Transverse colon (tissue), 4 donors: ENCODE data around the gene ZNRF3. TPM values are rescaled to one million over a fixed set of nuclear protein-coding genes. Genes with fewer than 3 reads are reported as not detected.

Experiments used
- DNase-seq: peaks from one replicate; pipeline ENCODE4 v3.0.0-alpha.2; 2019
- H3K27ac ChIP-seq, 4 donors: fragments of 200-600 bp; sonication (generic); 2 replicates each; pipeline ENCODE4 v1.5.1; 2016 to 2018; ENCODE audit warnings: inconsistent platforms in 4 of 4
- H3K27me3 ChIP-seq: fragments of 200-600 bp; sonication (generic); 2 replicates; pipeline ENCODE4 v1.5.1; 2017; ENCODE audit warnings: inconsistent platforms
- H3K36me3 ChIP-seq, 4 donors: fragments of 200-600 bp; sonication (generic); 2 replicates each; pipeline ENCODE4 v1.5.1; 2017 to 2019; ENCODE audit warnings: inconsistent platforms in 4 of 4
- H3K4me1 ChIP-seq, 4 donors: fragments of 200-600 bp; sonication (generic); 2 replicates each; pipeline ENCODE4 v1.5.1; 2017 to 2020; ENCODE audit warnings: inconsistent platforms in 4 of 4
- H3K4me3 ChIP-seq, 4 donors: fragments of 200-600 bp; sonication (generic); 1 replicate in 1 of 4; 2 replicates in 3 of 4; pipeline versions ENCODE4 v1.5.1 to v1.6.1; 2017 to 2019; ENCODE audit warnings: inconsistent platforms in 4 of 4
- H3K9me3 ChIP-seq, 2 donors: fragments of 200-600 bp; sonication (generic); 2 replicates each; pipeline ENCODE4 v1.5.1; 2017 to 2019; ENCODE audit warnings: inconsistent platforms in 2 of 2
- CTCF ChIP-seq, 5 experiments: fragments of 200-600 bp in 3 of 5; fragments of 450-650 bp in 2 of 5; sonication (generic) in 3 of 5; IDR thresholded peaks; 1 replicate in 2 of 5; 2 replicates in 3 of 5; pipeline ENCODE4 v1.5.1; 2016 to 2017; ENCODE audit warnings: antibody characterized with exemption in 5 of 5, inconsistent platforms in 3 of 5, mild to moderate bottlenecking in 2 of 5, moderate library complexity in 1 of 5
- EP300 ChIP-seq: sonication (generic); formaldehyde crosslinking; IDR thresholded peaks from one replicate; pipeline ENCODE4 v1.6.1; 2017; ENCODE audit warnings: antibody characterized with exemption, low read depth
- POLR2A ChIP-seq: fragments of 450-650 bp; IDR thresholded peaks from one replicate; pipeline ENCODE4 v1.6.1; 2016; ENCODE audit warnings: antibody characterized with exemption, mild to moderate bottlenecking, moderate library complexity
- POLR2AphosphoS5 ChIP-seq, 3 donors: sonication (generic); formaldehyde crosslinking; IDR thresholded peaks; one replicate each; pipeline ENCODE4 v1.6.1; 2016; ENCODE audit warnings: antibody characterized with exemption in 3 of 3
- WGBS, 2 donors: methylation state at CpG; one replicate each; pipeline ENCODE4 v1.1.5; 2018; ENCODE audit warnings: low coverage in 1 of 2; 5-methylcytosine and 5-hydroxymethylcytosine counted together
- in situ Hi-C, 4 donors: fragments of 200-750 bp; cut with MboI; loops; one replicate each; pipeline versions ENCODE4 v1.15.0 to v1.15.1; 2017; ENCODE audit warnings: low sequenced_read_pairs in 3 of 4, low pct_ligation_motif_present in 1 of 4, low pct_unique_long_range_greater_than_20kb in 1 of 4
- intact Hi-C: fragments of 100-400 bp; cut with DNase I; formaldehyde crosslinking; loops from one replicate; pipeline ENCODE4 v1.15.1; 2023; ENCODE audit warnings: low total_unique reads
- total RNA-seq, 4 donors: library from RNA; depleted of rRNA; stranded (reverse); fragments of >200 nt; gene quantifications; one replicate each; pipeline ENCODE4 v1.1.0, GENCODE V29; 2016

ZNRF3 gene
- total RNA-seq, 4 donors from 2014 or later: 4.5 to 10.7 (median 8.3) TPM

GRCh38 chr22:28869736-28870135 is 13.6 kb upstream of the ZNRF3 start:
- Histone ChIP-seq H3K27me3 (no peaks in the 10 kb centered on the region), H3K36me3 (no peaks in the 10 kb centered on the region), H3K4me3 (no peak overlapping the region), H3K27ac (no peak overlapping the region), H3K4me1 (peaks cover 0 to 8% (median 4%) of the 10 kb centered on the region in 4 donors), H3K9me3 (no peaks in the 10 kb centered on the region)
- intact Hi-C loops: no loop called here
- in situ Hi-C loops: loop anchor here in 2 of 4 donors (25.0 kb wide), 2 partner anchors 293 to 368 kb away; no protein-coding TSS in a partner anchor
- WGBS, 2 donors: 91 to 94% methylated on average over 2 of the region's 2 CpGs
- DNase-seq: no peak
- TF ChIP-seq EP300: no peak

- no peak overlapping the region for H3K27ac ChIP-seq
- DNase-seq: no peak
- WGBS, 2 donors: 88 to 100% methylated on average over 3 of the region's 3 CpGs
- TF ChIP-seq POLR2A (no peak), EP300 (no peak), POLR2AphosphoS5 (IDR thresholded peaks at IDR 0.05) (no peak), CTCF (IDR thresholded peaks at IDR 0.05) (no peak)
- H3K4me3 ChIP-seq: no peak overlapping the region
- no peaks in the 10 kb centered on the region for H3K9me3 ChIP-seq
- no peaks in the 10 kb centered on the region for H3K36me3 ChIP-seq
- H3K4me1 ChIP-seq: no peaks in the 10 kb centered on the region
- H3K27me3 ChIP-seq: no peaks in the 10 kb centered on the region
- in situ Hi-C loops: loop anchor here in 2 of 4 donors (25.0 kb wide), 2 partner anchors 289 to 364 kb away; no protein-coding TSS in a partner anchor
- intact Hi-C loops: no loop called here
These were observed 10.0 kb upstream of the ZNRF3 start for GRCh38 chr22:28873183-28873963.

GRCh38 chr22:28874061-28874460 is 9.3 kb upstream of the ZNRF3 start:
- in situ Hi-C loops: loop anchor here in 2 of 4 donors (25.0 kb wide), 2 partner anchors 288 to 363 kb away; no protein-coding TSS in a partner anchor
- no peaks in the 10 kb centered on the region for H3K4me1 ChIP-seq
- whole genome bisulfite sequencing, 2 donors: 81 to 84% methylated on average over 3 of the region's 3 CpGs
- intact Hi-C loops: no loop called here
- H3K36me3 ChIP-seq: no peaks in the 10 kb centered on the region
- H3K27ac ChIP-seq: no peak overlapping the region
- no peaks in the 10 kb centered on the region for H3K9me3 ChIP-seq
- DNase-seq: no peak
- no peaks in the 10 kb centered on the region for H3K27me3 ChIP-seq
- no peak overlapping the region for H3K4me3 ChIP-seq
- no peak for TF ChIP-seq POLR2AphosphoS5 (IDR thresholded peaks at IDR 0.05)
- no peak for TF ChIP-seq CTCF (IDR thresholded peaks at IDR 0.05)
- no peak for TF ChIP-seq POLR2A
- no peak for TF ChIP-seq EP300

- Histone ChIP-seq H3K4me3 (no peak overlapping the region), H3K27me3 (no peaks in the 10 kb centered on the region), H3K27ac (no peak overlapping the region), H3K36me3 (no peaks in the 10 kb centered on the region), H3K9me3 (no peaks in the 10 kb centered on the region), H3K4me1 (no peaks in the 10 kb centered on the region)
- no peak for TF ChIP-seq CTCF (IDR thresholded peaks at IDR 0.05)
- TF ChIP-seq EP300: no peak
- no peak for TF ChIP-seq POLR2AphosphoS5 (IDR thresholded peaks at IDR 0.05)
- TF ChIP-seq POLR2A: no peak
- WGBS, 2 donors: 74 to 79% methylated on average over 2 of the region's 2 CpGs
- intact Hi-C loops (no loop called here), in situ Hi-C loops (loop anchor here in 2 of 4 donors (25.0 kb wide), 2 partner anchors 287 to 362 kb away; no protein-coding TSS in a partner anchor)
- no peak for DNase-seq
These were observed 8.5 kb upstream of the ZNRF3 start for GRCh38 chr22:28874811-28875320.
